Measurements from ENCODE around the gene MIEN1. TPM values are rescaled to one million over a fixed set of nuclear protein-coding genes. Genes with fewer than 3 reads are reported as not detected.
A peak's percentile ranks its signal among the peaks of the same experiment; 100 is the strongest.
"Not testable (repeated sequence)": the region's sequence is repeated elsewhere in the genome, so short reads cannot be mapped to it uniquely, and the experiment has no call there.

Gene MIEN1
- total RNA-seq, 1 donor from 2014 or later, result 97.0 TPM

DNA sequence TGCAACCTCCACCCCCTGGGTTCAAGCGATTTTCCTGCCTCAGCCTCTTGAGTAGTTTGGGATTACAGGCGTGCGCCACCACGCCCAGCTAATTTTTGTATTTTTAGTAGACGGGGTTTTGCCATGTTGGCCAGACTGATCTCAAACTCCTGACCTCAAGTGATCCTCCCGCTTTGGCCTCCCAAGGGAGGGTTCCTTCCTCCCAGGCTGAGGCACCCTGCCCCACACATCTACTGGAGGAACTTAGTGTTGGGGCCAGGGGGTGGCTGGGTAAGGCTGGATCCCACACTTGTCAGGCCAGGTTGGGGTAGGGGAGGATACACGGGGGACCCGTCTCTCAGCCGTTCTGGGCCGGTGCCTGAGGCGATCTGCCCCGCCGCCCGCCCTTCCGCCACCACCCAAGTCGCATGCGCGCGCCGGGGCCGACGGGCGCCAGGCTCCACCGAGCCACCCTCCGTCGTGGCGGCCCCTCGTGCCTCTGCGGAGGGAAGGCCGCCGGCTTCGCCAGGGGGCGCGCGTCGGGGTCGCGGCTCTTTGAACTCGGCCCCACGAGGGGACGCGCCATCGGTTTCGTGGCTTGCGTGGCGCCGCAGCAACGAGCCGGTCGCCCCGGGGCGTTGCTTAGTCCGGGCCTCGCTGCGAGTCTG lies 23.3 kb upstream of the MIEN1 start:
- no peaks in the 10 kb centered on the region for H3K36me3 ChIP-seq (ENCODE audit: control insufficient read depth, insufficient read depth, low read length)
- peak overlapping the region; percentile 61 for H3K4me3 ChIP-seq (ENCODE audit: low read depth, low read length)
- DNase-seq (ENCODE audit: low read depth), result no peak
- TF ChIP-seq, protein P1, sequence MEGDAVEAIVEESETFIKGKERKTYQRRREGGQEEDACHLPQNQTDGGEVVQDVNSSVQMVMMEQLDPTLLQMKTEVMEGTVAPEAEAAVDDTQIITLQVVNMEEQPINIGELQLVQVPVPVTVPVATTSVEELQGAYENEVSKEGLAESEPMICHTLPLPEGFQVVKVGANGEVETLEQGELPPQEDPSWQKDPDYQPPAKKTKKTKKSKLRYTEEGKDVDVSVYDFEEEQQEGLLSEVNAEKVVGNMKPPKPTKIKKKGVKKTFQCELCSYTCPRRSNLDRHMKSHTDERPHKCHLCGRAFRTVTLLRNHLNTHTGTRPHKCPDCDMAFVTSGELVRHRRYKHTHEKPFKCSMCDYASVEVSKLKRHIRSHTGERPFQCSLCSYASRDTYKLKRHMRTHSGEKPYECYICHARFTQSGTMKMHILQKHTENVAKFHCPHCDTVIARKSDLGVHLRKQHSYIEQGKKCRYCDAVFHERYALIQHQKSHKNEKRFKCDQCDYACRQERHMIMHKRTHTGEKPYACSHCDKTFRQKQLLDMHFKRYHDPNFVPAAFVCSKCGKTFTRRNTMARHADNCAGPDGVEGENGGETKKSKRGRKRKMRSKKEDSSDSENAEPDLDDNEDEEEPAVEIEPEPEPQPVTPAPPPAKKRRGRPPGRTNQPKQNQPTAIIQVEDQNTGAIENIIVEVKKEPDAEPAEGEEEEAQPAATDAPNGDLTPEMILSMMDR (IDR thresholded peaks at IDR 0.05; ENCODE audit: insufficient read depth, low read length, poor library complexity, severe bottlenecking), result no peak
- H3K27me3 ChIP-seq (ENCODE audit: control insufficient read depth, insufficient read depth, low read length), result no peaks in the 10 kb centered on the region

DNA sequence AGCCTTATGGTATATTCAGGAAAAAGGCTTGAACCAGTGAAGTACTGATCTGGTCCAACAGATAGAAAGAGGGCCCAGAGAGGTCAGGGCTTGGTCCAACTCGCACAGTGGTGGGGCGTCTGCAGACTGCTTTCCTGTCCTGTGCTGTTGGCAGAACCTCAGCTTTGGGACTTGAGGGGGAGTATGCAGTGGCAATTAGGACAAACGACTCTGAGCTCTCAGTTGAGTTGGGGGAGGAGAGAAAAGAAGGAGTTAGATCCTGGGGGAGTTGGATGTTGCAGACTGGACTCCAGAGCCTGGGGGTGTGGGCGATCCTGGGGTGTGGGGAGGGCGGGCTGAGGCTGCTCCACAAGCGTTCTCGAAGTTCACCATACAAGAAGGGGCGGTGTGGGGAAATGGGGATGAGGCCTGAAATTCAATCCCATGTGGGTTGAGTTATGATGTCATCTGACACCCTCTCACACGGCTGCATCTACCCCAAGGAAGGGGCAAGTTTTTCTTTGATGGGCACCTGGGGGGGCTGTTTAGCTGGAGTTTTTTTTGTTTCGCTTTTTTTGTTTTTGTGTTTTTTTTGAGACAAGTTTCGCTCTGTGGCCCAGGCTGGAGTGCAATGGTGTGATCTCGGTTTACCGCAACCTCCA lies 22.0 kb upstream of the MIEN1 start:
- H3K36me3 ChIP-seq (ENCODE audit: control insufficient read depth, insufficient read depth, low read length), result peaks cover 1% of the 10 kb centered on the region
- H3K4me3 ChIP-seq (ENCODE audit: low read depth, low read length), result no peak overlapping the region
- no peak for DNase-seq (ENCODE audit: low read depth)
- TF ChIP-seq, protein P1 (IDR thresholded peaks at IDR 0.05; ENCODE audit: insufficient read depth, low read length, poor library complexity, severe bottlenecking), result no peak
- H3K27me3 ChIP-seq (ENCODE audit: control insufficient read depth, insufficient read depth, low read length), result no peaks in the 10 kb centered on the region

DNA sequence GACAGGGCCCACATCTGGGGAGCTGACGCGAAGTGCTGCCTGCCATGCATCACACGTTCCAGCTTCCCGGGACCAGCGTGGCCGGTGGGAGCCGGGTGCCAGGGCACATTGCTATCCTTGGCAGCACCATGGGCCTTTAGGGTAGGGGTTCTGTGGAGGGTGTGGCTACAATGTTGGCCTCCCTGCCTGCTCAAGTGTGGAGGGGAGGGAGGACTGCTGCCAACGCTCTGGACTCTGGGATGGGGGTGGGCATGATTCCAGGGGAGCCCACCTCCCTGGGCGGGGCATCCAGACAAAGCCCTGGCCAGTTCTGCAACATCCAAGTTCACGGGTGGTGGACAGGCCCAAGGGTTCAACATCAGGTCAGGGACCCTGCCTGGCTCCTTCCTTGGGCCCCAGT lies 21.3 kb upstream of the MIEN1 start:
- Histone ChIP-seq H3K36me3 (ENCODE audit: control insufficient read depth, insufficient read depth, low read length) (peaks cover 1% of the 10 kb centered on the region), H3K4me3 (ENCODE audit: low read depth, low read length) (no peak overlapping the region), H3K27me3 (ENCODE audit: control insufficient read depth, insufficient read depth, low read length) (no peaks in the 10 kb centered on the region)
- TF ChIP-seq, protein P1 (IDR thresholded peaks at IDR 0.05; ENCODE audit: insufficient read depth, low read length, poor library complexity, severe bottlenecking), result no peak
- no peak for DNase-seq (ENCODE audit: low read depth)

DNA sequence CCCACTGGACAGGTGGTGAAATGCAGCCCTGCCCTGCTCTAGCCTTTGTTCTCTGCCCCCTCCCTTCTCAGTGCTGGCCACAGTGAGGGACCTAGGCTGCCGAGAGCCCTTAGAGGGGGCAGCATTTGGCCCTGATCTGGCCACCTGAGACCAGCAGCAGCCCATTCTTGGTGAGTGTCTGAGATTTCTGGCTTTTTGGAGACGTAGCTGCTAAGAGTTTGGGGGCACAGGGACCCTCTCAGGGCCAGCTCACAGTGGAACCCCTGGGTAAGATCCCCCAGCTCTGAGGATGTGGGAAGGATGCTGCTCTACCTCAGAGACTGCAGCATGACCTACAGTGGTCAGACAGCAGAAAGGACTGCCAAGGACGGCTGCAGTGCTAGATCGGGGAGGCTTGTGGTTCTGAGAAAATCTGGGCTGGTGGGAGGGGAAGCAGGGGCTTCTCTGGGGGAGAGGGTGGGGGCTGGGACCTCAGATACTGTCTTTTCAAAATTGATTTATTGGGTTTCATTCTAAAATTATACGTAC lies 20.7 kb upstream of the MIEN1 start:
- no peaks in the 10 kb centered on the region for H3K27me3 ChIP-seq (ENCODE audit: control insufficient read depth, insufficient read depth, low read length)
- TF ChIP-seq, protein P1 (IDR thresholded peaks at IDR 0.05; ENCODE audit: insufficient read depth, low read length, poor library complexity, severe bottlenecking), result no peak
- no peak for DNase-seq (ENCODE audit: low read depth)
- no peak overlapping the region for H3K4me3 ChIP-seq (ENCODE audit: low read depth, low read length)
- peaks cover 1% of the 10 kb centered on the region for H3K36me3 ChIP-seq (ENCODE audit: control insufficient read depth, insufficient read depth, low read length)

DNA sequence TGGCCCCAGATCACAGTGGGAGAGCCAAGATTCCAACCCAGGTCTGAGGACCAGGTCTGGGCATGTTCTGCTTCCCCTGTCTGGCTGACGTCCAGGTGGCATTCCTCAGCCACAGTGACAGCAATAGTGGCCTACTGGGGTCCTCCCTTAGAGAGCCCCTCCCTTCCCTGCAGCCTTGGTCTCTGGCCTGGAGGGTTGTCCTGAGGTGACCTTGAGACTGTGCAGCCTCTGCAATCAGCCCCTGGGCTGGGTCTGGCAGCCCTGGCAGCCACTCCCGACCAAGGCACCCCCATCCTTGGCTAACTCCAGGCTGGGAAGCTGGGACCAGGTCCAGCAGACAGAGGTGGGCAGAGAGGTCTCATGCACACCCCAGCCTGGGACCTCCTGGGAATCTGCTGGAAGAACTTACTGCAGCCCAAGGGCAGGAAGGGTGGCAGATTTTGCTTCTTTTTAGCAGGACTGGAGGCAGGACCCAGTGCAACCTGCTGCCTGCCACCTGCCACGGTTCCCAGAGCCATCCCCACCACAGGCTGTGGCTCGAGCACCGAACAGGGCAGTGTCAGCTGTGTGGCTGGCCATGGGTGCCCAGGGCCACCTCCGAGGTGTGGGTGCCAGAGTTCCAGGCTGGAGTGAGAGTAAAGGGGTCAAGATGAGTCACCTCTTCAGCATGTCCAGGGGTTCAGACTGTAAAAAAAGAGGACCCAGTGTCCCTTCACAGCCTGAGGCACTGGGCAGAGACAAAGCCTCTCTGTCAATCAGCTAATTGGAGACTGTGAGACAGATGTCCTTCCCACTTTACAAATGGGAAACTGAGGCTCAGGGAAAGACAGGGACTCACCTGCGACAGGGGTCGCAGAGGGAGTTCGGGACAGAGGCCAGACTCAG lies 20.0 kb upstream of the MIEN1 start:
- H3K4me3 ChIP-seq (ENCODE audit: low read depth, low read length), result no peak overlapping the region
- H3K27me3 ChIP-seq (ENCODE audit: control insufficient read depth, insufficient read depth, low read length), result no peaks in the 10 kb centered on the region
- peaks cover 1% of the 10 kb centered on the region for H3K36me3 ChIP-seq (ENCODE audit: control insufficient read depth, insufficient read depth, low read length)
- DNase-seq (ENCODE audit: low read depth), result no peak
- TF ChIP-seq, protein P1 (IDR thresholded peaks at IDR 0.05; ENCODE audit: insufficient read depth, low read length, poor library complexity, severe bottlenecking), result no peak

DNA sequence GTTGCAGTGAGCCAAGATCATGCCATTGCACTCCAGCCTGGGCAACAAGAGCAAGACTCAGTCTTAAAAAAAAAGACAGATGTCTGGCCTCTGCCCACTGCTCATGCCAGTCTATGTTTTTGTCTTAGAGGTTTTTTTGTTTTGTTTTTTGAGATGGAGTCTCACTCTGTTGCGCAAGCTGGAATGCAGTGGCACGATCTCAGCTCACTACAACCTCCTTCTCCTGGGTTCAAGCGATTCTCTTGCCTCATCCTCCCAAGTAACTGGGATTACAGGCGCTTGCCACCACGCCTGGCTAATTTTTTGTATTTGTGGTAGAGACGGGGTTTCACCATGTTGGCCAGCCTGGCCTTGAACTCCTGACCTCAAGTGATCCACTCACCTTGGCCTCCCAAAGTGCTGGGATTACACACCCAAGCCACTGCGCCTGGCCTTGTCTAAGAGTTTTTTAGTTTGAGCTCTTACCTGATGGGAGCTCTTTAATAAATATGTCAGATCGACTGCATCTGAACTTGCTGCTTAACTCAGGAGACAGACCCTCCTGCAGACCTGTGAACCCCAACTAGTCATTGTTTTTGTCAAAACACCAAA lies 18.2 kb upstream of the MIEN1 start:
- H3K27me3 ChIP-seq (ENCODE audit: control insufficient read depth, insufficient read depth, low read length); H3K36me3 ChIP-seq (ENCODE audit: control insufficient read depth, insufficient read depth, low read length); H3K4me3 ChIP-seq (ENCODE audit: low read depth, low read length); DNase-seq (ENCODE audit: low read depth): not testable (repeated sequence)

Measured in kidney epithelial cell (primary cell).